ENCODE data around the gene ALX4.

DNA sequence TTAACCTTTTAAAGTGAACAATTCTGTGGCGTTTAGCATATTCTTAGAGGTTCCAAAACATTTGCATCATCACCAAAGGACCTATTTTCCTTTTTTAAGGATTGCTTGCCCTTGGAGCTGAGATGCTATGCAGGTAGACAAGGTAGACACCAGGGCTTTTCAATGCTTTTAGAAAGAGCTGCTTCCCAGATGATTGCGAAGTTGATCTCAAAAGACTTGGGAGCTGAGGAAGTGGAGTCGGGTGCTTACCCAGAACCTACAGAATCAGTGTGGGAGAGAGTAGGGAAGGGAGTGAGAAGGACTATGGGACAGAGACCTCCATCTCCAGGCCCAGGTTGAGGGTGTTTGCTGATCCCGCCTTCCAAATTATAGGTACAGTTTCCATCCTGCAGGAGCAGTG is 11.1 kb upstream of the ALX4 start:
- no peak for TF ChIP-seq FOXP1 (CRISPR knock-in tag; IDR thresholded peaks at IDR 0.05)
- TF ChIP-seq, protein P1, sequence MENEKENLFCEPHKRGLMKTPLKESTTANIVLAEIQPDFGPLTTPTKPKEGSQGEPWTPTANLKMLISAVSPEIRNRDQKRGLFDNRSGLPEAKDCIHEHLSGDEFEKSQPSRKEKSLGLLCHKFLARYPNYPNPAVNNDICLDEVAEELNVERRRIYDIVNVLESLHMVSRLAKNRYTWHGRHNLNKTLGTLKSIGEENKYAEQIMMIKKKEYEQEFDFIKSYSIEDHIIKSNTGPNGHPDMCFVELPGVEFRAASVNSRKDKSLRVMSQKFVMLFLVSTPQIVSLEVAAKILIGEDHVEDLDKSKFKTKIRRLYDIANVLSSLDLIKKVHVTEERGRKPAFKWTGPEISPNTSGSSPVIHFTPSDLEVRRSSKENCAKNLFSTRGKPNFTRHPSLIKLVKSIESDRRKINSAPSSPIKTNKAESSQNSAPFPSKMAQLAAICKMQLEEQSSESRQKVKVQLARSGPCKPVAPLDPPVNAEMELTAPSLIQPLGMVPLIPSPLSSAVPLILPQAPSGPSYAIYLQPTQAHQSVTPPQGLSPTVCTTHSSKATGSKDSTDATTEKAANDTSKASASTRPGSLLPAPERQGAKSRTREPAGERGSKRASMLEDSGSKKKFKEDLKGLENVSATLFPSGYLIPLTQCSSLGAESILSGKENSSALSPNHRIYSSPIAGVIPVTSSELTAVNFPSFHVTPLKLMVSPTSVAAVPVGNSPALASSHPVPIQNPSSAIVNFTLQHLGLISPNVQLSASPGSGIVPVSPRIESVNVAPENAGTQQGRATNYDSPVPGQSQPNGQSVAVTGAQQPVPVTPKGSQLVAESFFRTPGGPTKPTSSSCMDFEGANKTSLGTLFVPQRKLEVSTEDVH (IDR thresholded peaks at IDR 0.05; ENCODE audit: low read depth, partially characterized antibody) = no peak
- TF ChIP-seq TRIM24 (IDR thresholded peaks at IDR 0.05) = no peak
- no peak for TF ChIP-seq YY1 (IDR thresholded peaks at IDR 0.05; ENCODE audit: borderline replicate concordance in 1 of 3, control insufficient read depth in 1 of 3, extremely low read depth in 1 of 3, insufficient read depth in 3 of 3, insufficient read length in 1 of 3, insufficient replicate concordance in 2 of 3, low read depth in 1 of 3, low read length in 2 of 3)
- no peak for TF ChIP-seq TBP (optimal IDR thresholded peaks at IDR 0.05; ENCODE audit: low read depth, low read length)
- no peak for TF ChIP-seq POLR2AphosphoS2 (IDR thresholded peaks at IDR 0.05; ENCODE audit: low read length)
- TF ChIP-seq, protein P2, sequence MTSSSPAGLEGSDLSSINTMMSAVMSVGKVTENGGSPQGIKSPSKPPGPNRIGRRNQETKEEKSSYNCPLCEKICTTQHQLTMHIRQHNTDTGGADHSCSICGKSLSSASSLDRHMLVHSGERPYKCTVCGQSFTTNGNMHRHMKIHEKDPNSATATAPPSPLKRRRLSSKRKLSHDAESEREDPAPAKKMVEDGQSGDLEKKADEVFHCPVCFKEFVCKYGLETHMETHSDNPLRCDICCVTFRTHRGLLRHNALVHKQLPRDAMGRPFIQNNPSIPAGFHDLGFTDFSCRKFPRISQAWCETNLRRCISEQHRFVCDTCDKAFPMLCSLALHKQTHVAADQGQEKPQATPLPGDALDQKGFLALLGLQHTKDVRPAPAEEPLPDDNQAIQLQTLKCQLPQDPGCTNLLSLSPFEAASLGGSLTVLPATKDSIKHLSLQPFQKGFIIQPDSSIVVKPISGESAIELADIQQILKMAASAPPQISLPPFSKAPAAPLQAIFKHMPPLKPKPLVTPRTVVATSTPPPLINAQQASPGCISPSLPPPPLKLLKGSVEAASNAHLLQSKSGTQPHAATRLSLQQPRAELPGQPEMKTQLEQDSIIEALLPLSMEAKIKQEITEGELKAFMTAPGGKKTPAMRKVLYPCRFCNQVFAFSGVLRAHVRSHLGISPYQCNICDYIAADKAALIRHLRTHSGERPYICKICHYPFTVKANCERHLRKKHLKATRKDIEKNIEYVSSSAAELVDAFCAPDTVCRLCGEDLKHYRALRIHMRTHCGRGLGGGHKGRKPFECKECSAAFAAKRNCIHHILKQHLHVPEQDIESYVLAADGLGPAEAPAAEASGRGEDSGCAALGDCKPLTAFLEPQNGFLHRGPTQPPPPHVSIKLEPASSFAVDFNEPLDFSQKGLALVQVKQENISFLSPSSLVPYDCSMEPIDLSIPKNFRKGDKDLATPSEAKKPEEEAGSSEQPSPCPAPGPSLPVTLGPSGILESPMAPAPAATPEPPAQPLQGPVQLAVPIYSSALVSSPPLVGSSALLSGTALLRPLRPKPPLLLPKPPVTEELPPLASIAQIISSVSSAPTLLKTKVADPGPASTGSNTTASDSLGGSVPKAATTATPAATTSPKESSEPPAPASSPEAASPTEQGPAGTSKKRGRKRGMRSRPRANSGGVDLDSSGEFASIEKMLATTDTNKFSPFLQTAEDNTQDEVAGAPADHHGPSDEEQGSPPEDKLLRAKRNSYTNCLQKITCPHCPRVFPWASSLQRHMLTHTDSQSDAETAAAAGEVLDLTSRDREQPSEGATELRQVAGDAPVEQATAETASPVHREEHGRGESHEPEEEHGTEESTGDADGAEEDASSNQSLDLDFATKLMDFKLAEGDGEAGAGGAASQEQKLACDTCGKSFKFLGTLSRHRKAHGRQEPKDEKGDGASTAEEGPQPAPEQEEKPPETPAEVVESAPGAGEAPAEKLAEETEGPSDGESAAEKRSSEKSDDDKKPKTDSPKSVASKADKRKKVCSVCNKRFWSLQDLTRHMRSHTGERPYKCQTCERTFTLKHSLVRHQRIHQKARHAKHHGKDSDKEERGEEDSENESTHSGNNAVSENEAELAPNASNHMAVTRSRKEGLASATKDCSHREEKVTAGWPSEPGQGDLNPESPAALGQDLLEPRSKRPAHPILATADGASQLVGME (CRISPR knock-in tag; IDR thresholded peaks at IDR 0.05) = no peak
- TF ChIP-seq, protein P3, sequence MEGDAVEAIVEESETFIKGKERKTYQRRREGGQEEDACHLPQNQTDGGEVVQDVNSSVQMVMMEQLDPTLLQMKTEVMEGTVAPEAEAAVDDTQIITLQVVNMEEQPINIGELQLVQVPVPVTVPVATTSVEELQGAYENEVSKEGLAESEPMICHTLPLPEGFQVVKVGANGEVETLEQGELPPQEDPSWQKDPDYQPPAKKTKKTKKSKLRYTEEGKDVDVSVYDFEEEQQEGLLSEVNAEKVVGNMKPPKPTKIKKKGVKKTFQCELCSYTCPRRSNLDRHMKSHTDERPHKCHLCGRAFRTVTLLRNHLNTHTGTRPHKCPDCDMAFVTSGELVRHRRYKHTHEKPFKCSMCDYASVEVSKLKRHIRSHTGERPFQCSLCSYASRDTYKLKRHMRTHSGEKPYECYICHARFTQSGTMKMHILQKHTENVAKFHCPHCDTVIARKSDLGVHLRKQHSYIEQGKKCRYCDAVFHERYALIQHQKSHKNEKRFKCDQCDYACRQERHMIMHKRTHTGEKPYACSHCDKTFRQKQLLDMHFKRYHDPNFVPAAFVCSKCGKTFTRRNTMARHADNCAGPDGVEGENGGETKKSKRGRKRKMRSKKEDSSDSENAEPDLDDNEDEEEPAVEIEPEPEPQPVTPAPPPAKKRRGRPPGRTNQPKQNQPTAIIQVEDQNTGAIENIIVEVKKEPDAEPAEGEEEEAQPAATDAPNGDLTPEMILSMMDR (IDR thresholded peaks at IDR 0.05 in 2 of 3, conservative IDR thresholded peaks at IDR 0.05 in 1 of 3; ENCODE audit: insufficient read depth in 2 of 3, low read depth in 1 of 3, low read length in 3 of 3) = no peak
- TF ChIP-seq SP2 (IDR thresholded peaks at IDR 0.05; ENCODE audit: extremely low read depth, low read depth, low read length, poor library complexity, severe bottlenecking) = no peak
- no peak for TF ChIP-seq RBFOX2 (IDR thresholded peaks at IDR 0.05; ENCODE audit: low read depth, low read length)
- no peak for TF ChIP-seq ZNF695 (CRISPR knock-in tag; IDR thresholded peaks at IDR 0.05)
- TF ChIP-seq, protein P4, sequence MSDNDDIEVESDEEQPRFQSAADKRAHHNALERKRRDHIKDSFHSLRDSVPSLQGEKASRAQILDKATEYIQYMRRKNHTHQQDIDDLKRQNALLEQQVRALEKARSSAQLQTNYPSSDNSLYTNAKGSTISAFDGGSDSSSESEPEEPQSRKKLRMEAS (CRISPR knock-in tag; IDR thresholded peaks at IDR 0.05) = no peak
- TF ChIP-seq, protein P5, sequence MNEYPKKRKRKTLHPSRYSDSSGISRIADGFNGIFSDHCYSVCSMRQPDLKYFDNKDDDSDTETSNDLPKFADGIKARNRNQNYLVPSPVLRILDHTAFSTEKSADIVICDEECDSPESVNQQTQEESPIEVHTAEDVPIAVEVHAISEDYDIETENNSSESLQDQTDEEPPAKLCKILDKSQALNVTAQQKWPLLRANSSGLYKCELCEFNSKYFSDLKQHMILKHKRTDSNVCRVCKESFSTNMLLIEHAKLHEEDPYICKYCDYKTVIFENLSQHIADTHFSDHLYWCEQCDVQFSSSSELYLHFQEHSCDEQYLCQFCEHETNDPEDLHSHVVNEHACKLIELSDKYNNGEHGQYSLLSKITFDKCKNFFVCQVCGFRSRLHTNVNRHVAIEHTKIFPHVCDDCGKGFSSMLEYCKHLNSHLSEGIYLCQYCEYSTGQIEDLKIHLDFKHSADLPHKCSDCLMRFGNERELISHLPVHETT (CRISPR knock-in tag; conservative IDR thresholded peaks at IDR 0.05 in 1 of 2, IDR thresholded peaks at IDR 0.05 in 1 of 2) = no peak
